Epithelial cell of proximal tubule (primary cell): ENCODE measurements around the gene PCCA. TPM values are rescaled to one million over a fixed set of nuclear protein-coding genes. Genes with fewer than 3 reads are reported as not detected.

Experiments
- DNase-seq: peaks from one replicate; pipeline ENCODE4 v3.0.0-alpha.2; 2011; ENCODE audit warnings: low read depth
- H3K4me3 ChIP-seq: 2 replicates; pipeline ENCODE4 v1.5.1; 2011; ENCODE audit warnings: low read depth, mild to moderate bottlenecking, low read length
- total RNA-seq: library from RNA; depleted of rRNA; stranded (reverse); fragments of >200 nt; gene quantifications from 2 replicates; pipeline ENCODE4 v1.2.3, GENCODE V29; 2015
- TF ChIP-seq, protein P1 (sequence below): conservative IDR thresholded peaks from 2 replicates; pipeline ENCODE4 v1.5.1; 2012; ENCODE audit warnings: low read depth, mild to moderate bottlenecking, low read length

The PCCA gene
- total RNA-seq, 1 donor from 2014 or later = 17.8 TPM

GRCh38 chr13:100234524-100235136, 145.7 kb downstream of the PCCA start:
- peak; percentile 75 for DNase-seq
- TF ChIP-seq, protein P1, sequence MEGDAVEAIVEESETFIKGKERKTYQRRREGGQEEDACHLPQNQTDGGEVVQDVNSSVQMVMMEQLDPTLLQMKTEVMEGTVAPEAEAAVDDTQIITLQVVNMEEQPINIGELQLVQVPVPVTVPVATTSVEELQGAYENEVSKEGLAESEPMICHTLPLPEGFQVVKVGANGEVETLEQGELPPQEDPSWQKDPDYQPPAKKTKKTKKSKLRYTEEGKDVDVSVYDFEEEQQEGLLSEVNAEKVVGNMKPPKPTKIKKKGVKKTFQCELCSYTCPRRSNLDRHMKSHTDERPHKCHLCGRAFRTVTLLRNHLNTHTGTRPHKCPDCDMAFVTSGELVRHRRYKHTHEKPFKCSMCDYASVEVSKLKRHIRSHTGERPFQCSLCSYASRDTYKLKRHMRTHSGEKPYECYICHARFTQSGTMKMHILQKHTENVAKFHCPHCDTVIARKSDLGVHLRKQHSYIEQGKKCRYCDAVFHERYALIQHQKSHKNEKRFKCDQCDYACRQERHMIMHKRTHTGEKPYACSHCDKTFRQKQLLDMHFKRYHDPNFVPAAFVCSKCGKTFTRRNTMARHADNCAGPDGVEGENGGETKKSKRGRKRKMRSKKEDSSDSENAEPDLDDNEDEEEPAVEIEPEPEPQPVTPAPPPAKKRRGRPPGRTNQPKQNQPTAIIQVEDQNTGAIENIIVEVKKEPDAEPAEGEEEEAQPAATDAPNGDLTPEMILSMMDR = no peak
- peak overlapping the region; percentile 5 for H3K4me3 ChIP-seq

- TF ChIP-seq, protein P1 = peak; percentile 61
- DNase-seq = peak; percentile 10
- no peak overlapping the region for H3K4me3 ChIP-seq
Measured at GRCh38 chr13:100235311-100235901, 146.5 kb downstream of the PCCA start.

GRCh38 chr13:100240109-100240779, 151.4 kb downstream of the PCCA start:
- H3K4me3 ChIP-seq = no peak overlapping the region
- TF ChIP-seq, protein P1 = no peak
- DNase-seq = no peak

- no peak overlapping the region for H3K4me3 ChIP-seq
- TF ChIP-seq, protein P1 = no peak
- no peak for DNase-seq
Measured at GRCh38 chr13:100244431-100244830, 155.5 kb downstream of the PCCA start.

DNA sequence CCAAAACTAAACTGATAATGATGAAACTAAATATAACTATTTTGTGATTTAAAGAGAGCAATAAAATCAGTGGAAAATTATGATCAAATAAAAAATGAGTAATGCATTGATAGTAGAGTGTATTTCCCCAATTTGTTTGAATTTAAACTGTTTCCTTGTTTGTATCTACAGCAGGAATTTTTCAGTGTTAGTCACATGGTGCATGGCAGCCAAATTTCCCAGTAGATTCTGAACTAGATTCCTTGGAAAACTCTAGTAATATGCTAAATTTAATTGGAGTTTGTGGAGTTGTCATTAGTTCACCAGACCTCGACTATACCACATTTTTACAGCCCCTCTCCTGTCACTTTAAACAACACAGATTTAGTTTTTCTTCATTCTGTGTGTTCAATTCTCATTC, 156.2 kb downstream of the PCCA start:
- H3K4me3 ChIP-seq = no peak overlapping the region
- TF ChIP-seq, protein P1 = no peak
- no peak for DNase-seq

DNA sequence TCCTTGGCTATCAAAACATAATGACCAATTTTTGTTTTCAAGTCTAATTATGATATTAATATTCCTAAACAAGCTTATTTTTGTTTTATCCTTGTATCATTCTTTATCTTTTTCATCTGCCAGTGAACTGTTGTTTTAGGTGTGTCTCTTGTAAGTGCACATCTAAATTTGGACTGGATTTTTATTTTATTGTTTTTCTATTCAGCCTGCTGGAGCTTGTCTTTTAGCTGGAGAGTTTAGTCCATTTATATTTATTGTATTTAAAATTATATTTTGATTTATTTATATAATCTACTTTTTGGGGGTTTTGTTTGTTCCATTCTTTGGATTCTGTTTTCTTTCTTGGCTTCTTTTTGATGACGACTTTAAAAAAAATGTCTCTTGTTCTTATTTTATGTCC, 159.0 kb downstream of the PCCA start:
- TF ChIP-seq, protein P1 = no peak
- DNase-seq = no peak
- no peak overlapping the region for H3K4me3 ChIP-seq

GRCh38 chr13:100254002-100254401, 165.1 kb downstream of the PCCA start:
- DNase-seq = no peak
- no peak overlapping the region for H3K4me3 ChIP-seq
- TF ChIP-seq, protein P1 = no peak
